ENCODE data around the gene ARRDC1. TPM values are rescaled to one million over a fixed set of nuclear protein-coding genes. Genes with fewer than 3 reads are reported as not detected.

Gene ARRDC1
- total RNA-seq, 4 donors from 2014 or later: 132 to 560 (median 370) TPM

- Histone ChIP-seq H3K36me3 (no peaks in the 10 kb centered on the region), H3K9me3 (no peaks in the 10 kb centered on the region), H3K27ac (no peak overlapping the region), H3K27me3 (no peaks in the 10 kb centered on the region), H3K4me1 (no peaks in the 10 kb centered on the region), H3K4me3 (no peak overlapping the region)
- TF ChIP-seq CTCF (IDR thresholded peaks at IDR 0.05) (no peak), POLR2A (IDR thresholded peaks at IDR 0.05) (no peak), POLR2AphosphoS5 (IDR thresholded peaks at IDR 0.05) (no peak), EP300 (IDR thresholded peaks at IDR 0.05; ENCODE audit: low read depth) (no peak)
- in situ Hi-C loops (cut with MboI; ENCODE audit: low pct_ligation_motif_present in 1 of 4, low pct_unique_long_range_greater_than_20kb in 1 of 4, low sequenced_read_pairs in 3 of 4): no loop called here
- intact Hi-C loops (cut with DNase I; ENCODE audit: low total_unique reads): no loop called here
- no peak for DNase-seq
- 74 to 78% methylated on average over 6 to 8 of the region's 8 CpGs for WGBS, 2 donors (ENCODE audit: low coverage in 1 of 2)
These were observed 6.5 kb upstream of the ARRDC1 start for GRCh38 chr9:137598943-137599342.

GRCh38 chr9:137602661-137603060, 2.8 kb upstream of the ARRDC1 start:
- Histone ChIP-seq H3K27me3 (no peaks in the 10 kb centered on the region), H3K4me1 (peaks cover 12 to 25% (median 21%) of the 10 kb centered on the region in 4 donors), H3K27ac (no peak overlapping the region), H3K36me3 (no peaks in the 10 kb centered on the region), H3K4me3 (no peak overlapping the region), H3K9me3 (no peaks in the 10 kb centered on the region)
- no peak for DNase-seq
- in situ Hi-C loops (cut with MboI; ENCODE audit: low pct_ligation_motif_present in 1 of 4, low pct_unique_long_range_greater_than_20kb in 1 of 4, low sequenced_read_pairs in 3 of 4) (no loop called here), intact Hi-C loops (cut with DNase I; ENCODE audit: low total_unique reads) (no loop called here)
- peak in 1 of 5 experiments; percentile 13 for TF ChIP-seq CTCF (IDR thresholded peaks at IDR 0.05)
- TF ChIP-seq EP300 (IDR thresholded peaks at IDR 0.05; ENCODE audit: low read depth): no peak
- WGBS, 2 donors (ENCODE audit: low coverage in 1 of 2): 8 to 18% methylated on average over 2 to 3 of the region's 3 CpGs

- H3K27me3 ChIP-seq: no peaks in the 10 kb centered on the region
- H3K4me1 ChIP-seq: peaks cover 15 to 28% (median 25%) of the 10 kb centered on the region in 4 donors
- no peak overlapping the region for H3K27ac ChIP-seq
- intact Hi-C loops (cut with DNase I; ENCODE audit: low total_unique reads): no loop called here
- no peaks in the 10 kb centered on the region for H3K36me3 ChIP-seq
- 86 to 87% methylated on average over 3 to 13 of the region's 13 CpGs for WGBS, 2 donors (ENCODE audit: low coverage in 1 of 2)
- no peak for DNase-seq
- no peak overlapping the region for H3K4me3 ChIP-seq
- in situ Hi-C loops (cut with MboI; ENCODE audit: low pct_ligation_motif_present in 1 of 4, low pct_unique_long_range_greater_than_20kb in 1 of 4, low sequenced_read_pairs in 3 of 4): no loop called here
- TF ChIP-seq POLR2AphosphoS5 (IDR thresholded peaks at IDR 0.05) (no peak), EP300 (IDR thresholded peaks at IDR 0.05; ENCODE audit: low read depth) (no peak), CTCF (IDR thresholded peaks at IDR 0.05) (no peak), POLR2A (IDR thresholded peaks at IDR 0.05) (no peak)
- H3K9me3 ChIP-seq: no peaks in the 10 kb centered on the region
These were observed 1.6 kb upstream of the ARRDC1 start for GRCh38 chr9:137603879-137604278.

- Histone ChIP-seq H3K27ac (peak overlapping the region; percentile 76 to 87 (median 82)), H3K4me1 (peaks cover 15 to 28% (median 25%) of the 10 kb centered on the region in 4 donors), H3K4me3 (peak overlapping the region; percentile 57 to 74 (median 62)), H3K36me3 (no peaks in the 10 kb centered on the region), H3K27me3 (no peaks in the 10 kb centered on the region), H3K9me3 (no peaks in the 10 kb centered on the region)
- no peak for DNase-seq
- intact Hi-C loops (cut with DNase I; ENCODE audit: low total_unique reads) (no loop called here), in situ Hi-C loops (cut with MboI; ENCODE audit: low pct_ligation_motif_present in 1 of 4, low pct_unique_long_range_greater_than_20kb in 1 of 4, low sequenced_read_pairs in 3 of 4) (no loop called here)
- no peak for TF ChIP-seq POLR2AphosphoS5 (IDR thresholded peaks at IDR 0.05)
- TF ChIP-seq CTCF (IDR thresholded peaks at IDR 0.05): no peak
- TF ChIP-seq EP300 (IDR thresholded peaks at IDR 0.05; ENCODE audit: low read depth): no peak
- 20% methylated on average over 29 of the region's 49 CpGs; no CpG with 5 or more reads in 1 of the 2 donors for WGBS, 2 donors (ENCODE audit: low coverage in 1 of 2)
These were observed 970 bp upstream of the ARRDC1 start for GRCh38 chr9:137604345-137605086.
